ENCODE results near the gene KCTD16.

KCTD16 gene

GRCh38 chr5:144333336-144333920 lies 162.8 kb downstream of the KCTD16 start:
- DNase-seq (ENCODE audit: low spot score): no peak

- DNase-seq (ENCODE audit: low spot score): no peak
These were observed 164.9 kb downstream of the KCTD16 start for GRCh38 chr5:144335561-144335960.

GRCh38 chr5:144336191-144336961 lies 165.7 kb downstream of the KCTD16 start:
- no peak for DNase-seq (ENCODE audit: low spot score)

GRCh38 chr5:144352330-144352729 lies 181.7 kb downstream of the KCTD16 start:
- DNase-seq (ENCODE audit: low spot score): no peak

- no peak for DNase-seq (ENCODE audit: low spot score)
These were observed 182.2 kb downstream of the KCTD16 start for GRCh38 chr5:144352732-144353317.

- no peak for DNase-seq (ENCODE audit: low spot score)
These were observed 185.8 kb downstream of the KCTD16 start for GRCh38 chr5:144356489-144356888.

GRCh38 chr5:144361406-144361805 lies 190.7 kb downstream of the KCTD16 start:
- no peak for DNase-seq (ENCODE audit: low spot score)

- no peak for DNase-seq (ENCODE audit: low spot score)
These were observed 195.2 kb downstream of the KCTD16 start for GRCh38 chr5:144365885-144366284.

GRCh38 chr5:144367991-144368390 lies 197.3 kb downstream of the KCTD16 start:
- no peak for DNase-seq (ENCODE audit: low spot score)

- DNase-seq (ENCODE audit: low spot score): no peak
These were observed 197.9 kb downstream of the KCTD16 start for GRCh38 chr5:144368556-144368955.

GRCh38 chr5:144369006-144369405 lies 198.3 kb downstream of the KCTD16 start:
- DNase-seq (ENCODE audit: low spot score): no peak

- DNase-seq (ENCODE audit: low spot score): no peak
These were observed 199.6 kb downstream of the KCTD16 start for GRCh38 chr5:144370273-144370672.

GRCh38 chr5:144374637-144375036 lies 204.0 kb downstream of the KCTD16 start:
- DNase-seq (ENCODE audit: low spot score): no peak

GRCh38 chr5:144377207-144377606 lies 206.5 kb downstream of the KCTD16 start:
- DNase-seq (ENCODE audit: low spot score): no peak

- no peak for DNase-seq (ENCODE audit: low spot score)
These were observed 208.0 kb downstream of the KCTD16 start for GRCh38 chr5:144378681-144379080.

GRCh38 chr5:144385597-144385996 lies 214.9 kb downstream of the KCTD16 start:
- no peak for DNase-seq (ENCODE audit: low spot score)

GRCh38 chr5:144386315-144386714 lies 215.6 kb downstream of the KCTD16 start:
- no peak for DNase-seq (ENCODE audit: low spot score)

- no peak for DNase-seq (ENCODE audit: low spot score)
These were observed 219.5 kb downstream of the KCTD16 start for GRCh38 chr5:144390133-144390532.

GRCh38 chr5:144391044-144391443 lies 220.4 kb downstream of the KCTD16 start:
- no peak for DNase-seq (ENCODE audit: low spot score)

- DNase-seq (ENCODE audit: low spot score): no peak
These were observed 223.2 kb downstream of the KCTD16 start for GRCh38 chr5:144393641-144394435.

- no peak for DNase-seq (ENCODE audit: low spot score)
These were observed 225.0 kb downstream of the KCTD16 start for GRCh38 chr5:144395704-144396103.

GRCh38 chr5:144403058-144403457 lies 232.4 kb downstream of the KCTD16 start:
- DNase-seq (ENCODE audit: low spot score): no peak
